SK-N-SH (cell line): ENCODE measurements around the gene TUBA3C. TPM values are rescaled to one million over a fixed set of nuclear protein-coding genes. Genes with fewer than 3 reads are reported as not detected.

ENCODE experiments used
- CTCF ChIA-PET: fragments of 300-600, 350-600 bp; formaldehyde crosslinking; extraction: SDS; loops from one replicate; lab custom pipeline; 2021; lab: Yijun Ruan, JAX
- POLR2A ChIA-PET: fragments of 350-600 bp; sonication (Branson Sonifier 250); formaldehyde crosslinking; extraction: SDS; loops from one replicate; lab custom pipeline; 2020; ENCODE audit warnings: antibody characterized with exemption, inconsistent platforms; lab: Yijun Ruan, JAX
- DNase-seq: peaks from one replicate; pipeline ENCODE4 v3.0.0; 2012
- H2AFZ ChIP-seq: fragments of 200-600 bp; sonication (generic); 2 replicates; pipeline ENCODE4 v1.8.1; 2016; ENCODE audit warnings: antibody characterized with exemption, mild to moderate bottlenecking, low read depth
- H3F3A ChIP-seq: fragments of 200-600 bp; sonication (generic); replicated peaks from 2 replicates; pipeline ENCODE3; 2016; ENCODE audit warnings: antibody characterized with exemption, mild to moderate bottlenecking; ENCODE audit not compliant: insufficient read depth
- H3K27ac ChIP-seq, 2 experiments: fragments of 200-500 bp in 1 of 2; fragments of 200-600 bp in 1 of 2; sonication (Bioruptor generic) in 1 of 2; sonication (generic), shearing (Covaris generic) in 1 of 2; 2 replicates each; pipeline versions ENCODE4 v1.5.1 to v1.6.1; 2014 to 2016; ENCODE audit warnings: low read depth in 2 of 2, inconsistent platforms in 1 of 2, low read length in 1 of 2, mild to moderate bottlenecking in 1 of 2, mixed read lengths in 1 of 2
- H3K27me3 ChIP-seq: fragments of 200-600 bp; sonication (generic), shearing (Covaris generic); 2 replicates; pipeline ENCODE4 v1.6.1; 2016; ENCODE audit warnings: mixed run types; ENCODE audit not compliant: insufficient read depth
- H3K36me3 ChIP-seq, 2 experiments: fragments of 200-500 bp in 1 of 2; fragments of 200-600 bp in 1 of 2; sonication (Bioruptor generic) in 1 of 2; sonication (generic) in 1 of 2; replicated peaks in 1 of 2; 2 replicates each; pipeline versions ENCODE3 to v1.5.1; 2014 to 2016; ENCODE audit warnings: low read length in 1 of 2, mild to moderate bottlenecking in 1 of 2; ENCODE audit not compliant: insufficient read depth in 2 of 2, control insufficient read depth in 1 of 2
- H3K4me1 ChIP-seq, 2 experiments: fragments of 200-500 bp in 1 of 2; fragments of 200-600 bp in 1 of 2; sonication (Bioruptor generic) in 1 of 2; sonication (generic), shearing (Covaris generic) in 1 of 2; 2 replicates each; pipeline versions ENCODE4 v1.5.1 to v1.6.1; 2014 to 2016; ENCODE audit warnings: low read depth in 1 of 2, low read length in 1 of 2, mixed run types in 1 of 2; ENCODE audit not compliant: insufficient read depth in 2 of 2, control insufficient read depth in 1 of 2
- H3K4me2 ChIP-seq: fragments of 200-600 bp; sonication (generic), shearing (Covaris generic); 2 replicates; pipeline ENCODE4 v1.6.1; 2017; ENCODE audit warnings: mixed run types
- H3K4me3 ChIP-seq, 2 experiments: fragments of 200-500 bp in 1 of 2; fragments of 200-600 bp in 1 of 2; sonication (Bioruptor generic) in 1 of 2; sonication (generic), shearing (Covaris generic) in 1 of 2; 2 replicates each; pipeline versions ENCODE4 v1.5.1 to v1.8.1; 2014 to 2016; ENCODE audit warnings: low read depth in 2 of 2, inconsistent platforms in 1 of 2, low read length in 1 of 2, mild to moderate bottlenecking in 1 of 2, mixed read lengths in 1 of 2, moderate library complexity in 1 of 2
- H3K79me2 ChIP-seq: fragments of 200-600 bp; sonication (generic); 2 replicates; pipeline ENCODE4 v1.8.1; 2017; ENCODE audit warnings: mild to moderate bottlenecking; ENCODE audit not compliant: insufficient read depth
- H3K9ac ChIP-seq: fragments of 200-600 bp; sonication (generic); 2 replicates; pipeline ENCODE4 v1.6.1; 2017; ENCODE audit warnings: mixed run types
- H3K9me2 ChIP-seq: fragments of 200-600 bp; sonication (generic); 2 replicates; pipeline ENCODE4 v1.6.1; 2017; ENCODE audit warnings: mixed run types
- H3K9me3 ChIP-seq: fragments of 200-600 bp; sonication (generic); 2 replicates; pipeline ENCODE4 v1.6.1; 2017; ENCODE audit warnings: mixed run types, mild to moderate bottlenecking, moderate library complexity
- H4K20me1 ChIP-seq: fragments of 200-600 bp; sonication (generic); 2 replicates; pipeline ENCODE4 v1.6.1; 2017; ENCODE audit warnings: mild to moderate bottlenecking, mixed run types; ENCODE audit not compliant: insufficient read depth
- CHD2 ChIP-seq: fragments of 150-350 bp; IDR thresholded peaks from 2 replicates; pipeline ENCODE4 v1.6.1; 2018; ENCODE audit warnings: low read length; ENCODE audit not compliant: partially characterized antibody
- CTCF ChIP-seq: fragments of 200-600 bp; sonication (generic); IDR thresholded peaks from 2 replicates; pipeline ENCODE4 v1.6.1; 2017; ENCODE audit warnings: antibody characterized with exemption, mild to moderate bottlenecking, moderate library complexity
- ELF1 ChIP-seq: IDR thresholded peaks from 2 replicates; pipeline ENCODE4 v1.4.0; 2012
- EP300 ChIP-seq, 2 experiments: IDR thresholded peaks; 2 replicates each; pipeline versions ENCODE4 v1.4.0 to v1.6.1; 2012; ENCODE audit warnings: borderline replicate concordance in 1 of 2, low read depth in 1 of 2, low read length in 1 of 2
- EZH2phosphoT487 ChIP-seq: fragments of 200-600 bp; sonication (generic); IDR thresholded peaks from 2 replicates; pipeline ENCODE4 v1.6.1; 2017; ENCODE audit warnings: low read depth, mixed run types, mild to moderate bottlenecking, antibody characterized with exemption, moderate library complexity, borderline replicate concordance
- FOSL2 ChIP-seq: IDR thresholded peaks from 2 replicates; pipeline ENCODE4 v1.4.0; 2012; ENCODE audit warnings: low read depth, mild to moderate bottlenecking, moderate library complexity, borderline replicate concordance
- FOXJ3 ChIP-seq: sonication (generic); formaldehyde crosslinking; IDR thresholded peaks from 2 replicates; pipeline ENCODE4 v1.5.1; 2020; ENCODE audit warnings: mild to moderate bottlenecking, missing genetic modification reagents
- FOXM1 ChIP-seq: IDR thresholded peaks from 2 replicates; pipeline ENCODE4 v1.4.0; 2012; ENCODE audit warnings: low read depth, mild to moderate bottlenecking
- GABPA ChIP-seq: IDR thresholded peaks from 2 replicates; pipeline ENCODE4 v1.4.0; 2012; ENCODE audit warnings: low read depth, mild to moderate bottlenecking
- MXI1 ChIP-seq: IDR thresholded peaks from 2 replicates; pipeline ENCODE4 v1.6.1; 2012; ENCODE audit warnings: mild to moderate bottlenecking, low read depth, low read length, improper control_type of control experiment
- NFIC ChIP-seq: IDR thresholded peaks from 2 replicates; pipeline ENCODE4 v1.4.0; 2012; ENCODE audit warnings: borderline replicate concordance
- NRF1 ChIP-seq: IDR thresholded peaks from 2 replicates; pipeline ENCODE4 v1.6.1; 2012; ENCODE audit warnings: low read depth, mild to moderate bottlenecking, low read length
- POLR2AphosphoS5 ChIP-seq: IDR thresholded peaks from 2 replicates; pipeline ENCODE4 v1.6.1; 2012; ENCODE audit warnings: low read depth, low read length
- RAD21 ChIP-seq: IDR thresholded peaks from 2 replicates; pipeline ENCODE4 v1.6.1; 2012; ENCODE audit warnings: mild to moderate bottlenecking, low read length
- RFX5 ChIP-seq: IDR thresholded peaks from 2 replicates; pipeline ENCODE4 v1.6.1; 2012; ENCODE audit warnings: mild to moderate bottlenecking, improper control_type of control experiment, low read length
- SMC3 ChIP-seq: IDR thresholded peaks from 2 replicates; pipeline ENCODE4 v1.6.1; 2012; ENCODE audit warnings: low read depth, low read length, improper control_type of control experiment
- USF1 ChIP-seq: IDR thresholded peaks from 2 replicates; pipeline ENCODE4 v1.4.0; 2012; ENCODE audit warnings: low read depth, borderline replicate concordance
- YY1 ChIP-seq: IDR thresholded peaks from 2 replicates; pipeline ENCODE4 v1.4.0; 2012; ENCODE audit warnings: low read depth, mild to moderate bottlenecking
- WGBS: methylation state at CpG from one replicate; pipeline ENCODE4 v1.1.6; 2017; ENCODE audit warnings: low lambda C conversion rate; 5-methylcytosine and 5-hydroxymethylcytosine counted together
- polyA plus RNA-seq, 3 experiments: library from polyadenylated mRNA; depleted of rRNA; stranded (reverse); fragments of >200 nt; gene quantifications; 2 replicates each; pipeline ENCODE4 v1.2.3, GENCODE V29; 2012
- TF ChIP-seq, protein P1 (sequence below): IDR thresholded peaks from 2 replicates; pipeline ENCODE4 v1.4.0; 2012; ENCODE audit warnings: low read depth, borderline replicate concordance
- TF ChIP-seq, protein P2 (sequence below): fragments of 150-350 bp; IDR thresholded peaks from 2 replicates; pipeline ENCODE4 v1.6.1; 2017; ENCODE audit warnings: antibody characterized with exemption, low read length, low read depth, borderline replicate concordance

Gene TUBA3C
- polyA plus RNA-seq, 1 of the 3 experiments (the other 2 are of a cell fraction), result 0.05 TPM

GRCh38 chr13:19183676-19184075 lies 2.1 kb upstream of the TUBA3C start:
- H3K9me3 ChIP-seq, result no peaks in the 10 kb centered on the region

GRCh38 chr13:19182536-19182935 lies 912 bp upstream of the TUBA3C start:
- Histone ChIP-seq H4K20me1 (no peaks in the 10 kb centered on the region), H3K36me3 (no peaks in the 10 kb centered on the region), H3K79me2 (no peaks in the 10 kb centered on the region), H3K27ac (no peak overlapping the region), H3K4me2 (no peak overlapping the region), H3K9me2 (no peaks in the 10 kb centered on the region), H2AFZ (no peak overlapping the region), H3K9ac (no peak overlapping the region), H3F3A (no peaks in the 10 kb centered on the region), H3K4me1 (no peaks in the 10 kb centered on the region), H3K9me3 (no peaks in the 10 kb centered on the region), H3K4me3 (no peak overlapping the region), H3K27me3 (peaks cover 7% of the 10 kb centered on the region; the same call in 1 of the 2 replicates)
- WGBS, result 7% methylated on average over 16 of the region's 16 CpGs
- no peak for TF ChIP-seq FOSL2
- no peak for TF ChIP-seq RFX5
- TF ChIP-seq MXI1, result no peak
- TF ChIP-seq, protein P1, sequence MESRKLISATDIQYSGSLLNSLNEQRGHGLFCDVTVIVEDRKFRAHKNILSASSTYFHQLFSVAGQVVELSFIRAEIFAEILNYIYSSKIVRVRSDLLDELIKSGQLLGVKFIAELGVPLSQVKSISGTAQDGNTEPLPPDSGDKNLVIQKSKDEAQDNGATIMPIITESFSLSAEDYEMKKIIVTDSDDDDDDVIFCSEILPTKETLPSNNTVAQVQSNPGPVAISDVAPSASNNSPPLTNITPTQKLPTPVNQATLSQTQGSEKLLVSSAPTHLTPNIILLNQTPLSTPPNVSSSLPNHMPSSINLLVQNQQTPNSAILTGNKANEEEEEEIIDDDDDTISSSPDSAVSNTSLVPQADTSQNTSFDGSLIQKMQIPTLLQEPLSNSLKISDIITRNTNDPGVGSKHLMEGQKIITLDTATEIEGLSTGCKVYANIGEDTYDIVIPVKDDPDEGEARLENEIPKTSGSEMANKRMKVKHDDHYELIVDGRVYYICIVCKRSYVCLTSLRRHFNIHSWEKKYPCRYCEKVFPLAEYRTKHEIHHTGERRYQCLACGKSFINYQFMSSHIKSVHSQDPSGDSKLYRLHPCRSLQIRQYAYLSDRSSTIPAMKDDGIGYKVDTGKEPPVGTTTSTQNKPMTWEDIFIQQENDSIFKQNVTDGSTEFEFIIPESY, result no peak
- TF ChIP-seq YY1, result no peak
- TF ChIP-seq USF1, result no peak
- ChIA-PET CTCF (no interaction called here), POLR2A (no interaction called here)
- DNase-seq, result no peak

More at GRCh38 chr13:19183676-19184075, 2.1 kb upstream of the TUBA3C start:
- H3K4me1 ChIP-seq, result no peaks in the 10 kb centered on the region
- no peak overlapping the region for H3K4me3 ChIP-seq
- ChIA-PET CTCF (no interaction called here), POLR2A (no interaction called here)
- H3K9ac ChIP-seq, result no peak overlapping the region
- no peak for DNase-seq
- H4K20me1 ChIP-seq, result no peaks in the 10 kb centered on the region
- H2AFZ ChIP-seq, result no peak overlapping the region
- H3K27me3 ChIP-seq, result peaks cover 7% of the 10 kb centered on the region; the same call in 1 of the 2 replicates
- H3K79me2 ChIP-seq, result no peaks in the 10 kb centered on the region
- H3K4me2 ChIP-seq, result no peak overlapping the region
- no peaks in the 10 kb centered on the region for H3K9me2 ChIP-seq
- H3F3A ChIP-seq, result no peaks in the 10 kb centered on the region
- no peak overlapping the region for H3K27ac ChIP-seq
- 3% methylated on average over 2 of the region's 3 CpGs for WGBS
- no peaks in the 10 kb centered on the region for H3K36me3 ChIP-seq
- TF ChIP-seq CHD2 (no peak), ELF1 (no peak), FOXJ3 (CRISPR knock-in tag) (no peak), CTCF (no peak), MXI1 (no peak), FOXM1 (no peak), RFX5 (no peak), RAD21 (no peak), NRF1 (no peak), SMC3 (no peak), EP300 (IDR thresholded peaks at IDR 0.05; ENCODE audit: borderline replicate concordance in 1 of 2, low read depth in 1 of 2, low read length in 1 of 2) (no peak), POLR2AphosphoS5 (no peak), GABPA (no peak), EZH2phosphoT487 (no peak), USF1 (no peak), NFIC (no peak)
- TF ChIP-seq, protein P2, sequence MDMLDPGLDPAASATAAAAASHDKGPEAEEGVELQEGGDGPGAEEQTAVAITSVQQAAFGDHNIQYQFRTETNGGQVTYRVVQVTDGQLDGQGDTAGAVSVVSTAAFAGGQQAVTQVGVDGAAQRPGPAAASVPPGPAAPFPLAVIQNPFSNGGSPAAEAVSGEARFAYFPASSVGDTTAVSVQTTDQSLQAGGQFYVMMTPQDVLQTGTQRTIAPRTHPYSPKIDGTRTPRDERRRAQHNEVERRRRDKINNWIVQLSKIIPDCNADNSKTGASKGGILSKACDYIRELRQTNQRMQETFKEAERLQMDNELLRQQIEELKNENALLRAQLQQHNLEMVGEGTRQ, result no peak
